ENCODE measurements around the gene HNRNPA1.

DNA sequence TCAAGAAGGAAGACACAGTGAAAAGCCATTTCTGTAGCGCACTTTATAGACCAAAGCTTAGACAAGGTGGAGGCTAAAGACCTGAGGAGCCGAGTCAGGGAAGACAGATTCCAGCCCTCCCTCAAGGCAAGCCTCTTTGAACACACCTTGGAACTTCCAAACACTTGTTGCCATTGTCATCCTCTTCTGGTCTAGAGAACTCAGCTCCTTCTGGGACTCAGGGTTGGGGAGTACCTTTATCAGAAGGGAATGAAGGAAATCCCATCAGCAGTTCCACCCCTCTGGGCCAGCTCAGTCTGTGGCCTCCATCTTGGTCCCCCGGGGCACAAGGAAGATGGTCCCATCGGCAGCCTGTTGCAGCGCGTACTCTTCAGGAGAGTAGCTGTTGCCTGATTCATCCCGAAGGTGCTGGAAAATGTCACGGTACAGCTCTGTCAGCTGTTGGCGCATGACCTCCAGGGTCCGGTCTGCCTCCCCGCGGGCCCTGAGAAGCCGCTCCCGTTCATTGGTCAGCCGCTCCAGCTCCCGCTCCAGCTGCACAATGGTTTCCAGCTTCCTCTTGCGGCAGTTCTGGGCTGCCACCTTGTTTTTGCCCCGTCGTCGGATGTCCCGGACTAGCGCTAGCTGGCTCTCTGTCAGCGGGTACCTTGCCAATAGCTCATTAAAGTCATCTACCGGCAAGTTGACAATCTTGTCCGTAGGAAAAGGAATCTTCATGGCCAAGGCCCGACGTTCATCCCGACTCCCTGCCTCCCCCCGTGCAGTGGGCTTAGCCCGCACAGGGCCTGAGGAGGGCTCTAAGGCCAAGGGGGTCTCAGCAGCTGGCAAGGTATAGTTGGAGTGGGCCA, 11.8 kb downstream of the HNRNPA1 start:
- TF ChIP-seq, protein P1, sequence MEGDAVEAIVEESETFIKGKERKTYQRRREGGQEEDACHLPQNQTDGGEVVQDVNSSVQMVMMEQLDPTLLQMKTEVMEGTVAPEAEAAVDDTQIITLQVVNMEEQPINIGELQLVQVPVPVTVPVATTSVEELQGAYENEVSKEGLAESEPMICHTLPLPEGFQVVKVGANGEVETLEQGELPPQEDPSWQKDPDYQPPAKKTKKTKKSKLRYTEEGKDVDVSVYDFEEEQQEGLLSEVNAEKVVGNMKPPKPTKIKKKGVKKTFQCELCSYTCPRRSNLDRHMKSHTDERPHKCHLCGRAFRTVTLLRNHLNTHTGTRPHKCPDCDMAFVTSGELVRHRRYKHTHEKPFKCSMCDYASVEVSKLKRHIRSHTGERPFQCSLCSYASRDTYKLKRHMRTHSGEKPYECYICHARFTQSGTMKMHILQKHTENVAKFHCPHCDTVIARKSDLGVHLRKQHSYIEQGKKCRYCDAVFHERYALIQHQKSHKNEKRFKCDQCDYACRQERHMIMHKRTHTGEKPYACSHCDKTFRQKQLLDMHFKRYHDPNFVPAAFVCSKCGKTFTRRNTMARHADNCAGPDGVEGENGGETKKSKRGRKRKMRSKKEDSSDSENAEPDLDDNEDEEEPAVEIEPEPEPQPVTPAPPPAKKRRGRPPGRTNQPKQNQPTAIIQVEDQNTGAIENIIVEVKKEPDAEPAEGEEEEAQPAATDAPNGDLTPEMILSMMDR (conservative IDR thresholded peaks at IDR 0.05), result no peak
- TF ChIP-seq EZH2 (IDR thresholded peaks at IDR 0.05; ENCODE audit: low read depth), result no peak
